Measurements from ENCODE around the gene CDH9.

Gene CDH9

GRCh38 chr5:27034565-27034964 is 3.8 kb downstream of the CDH9 start:
- TF ChIP-seq CTCF (conservative IDR thresholded peaks at IDR 0.05) = no peak
- no peak for TF ChIP-seq ZFX (IDR thresholded peaks at IDR 0.05)
- H3K27ac ChIP-seq = no peak overlapping the region

- no peak overlapping the region for H3K27ac ChIP-seq
- no peak for TF ChIP-seq CTCF (conservative IDR thresholded peaks at IDR 0.05)
- TF ChIP-seq ZFX (IDR thresholded peaks at IDR 0.05) = no peak
Observed at GRCh38 chr5:27026801-27027200, 11.6 kb downstream of the CDH9 start.

- TF ChIP-seq CTCF (conservative IDR thresholded peaks at IDR 0.05) (no peak), ZFX (IDR thresholded peaks at IDR 0.05) (no peak)
- H3K27ac ChIP-seq = no peak overlapping the region
Observed at GRCh38 chr5:27026063-27026462, 12.3 kb downstream of the CDH9 start.

- TF ChIP-seq CTCF (conservative IDR thresholded peaks at IDR 0.05) (no peak; the same call in 1 of the 2 replicates), ZFX (IDR thresholded peaks at IDR 0.05) (no peak)
- H3K27ac ChIP-seq = no peak overlapping the region
Observed at GRCh38 chr5:27021471-27021870, 16.9 kb downstream of the CDH9 start.

- no peak overlapping the region for H3K27ac ChIP-seq
- TF ChIP-seq CTCF (conservative IDR thresholded peaks at IDR 0.05) = peak; percentile 70
- no peak for TF ChIP-seq ZFX (IDR thresholded peaks at IDR 0.05)
Observed at GRCh38 chr5:27020973-27021372, 17.4 kb downstream of the CDH9 start.

- H3K27ac ChIP-seq = no peak overlapping the region
- TF ChIP-seq ZFX (IDR thresholded peaks at IDR 0.05) (no peak), CTCF (conservative IDR thresholded peaks at IDR 0.05) (no peak)
Observed at GRCh38 chr5:27015758-27016157, 22.6 kb downstream of the CDH9 start.

- TF ChIP-seq CTCF (conservative IDR thresholded peaks at IDR 0.05) = no peak
- no peak for TF ChIP-seq ZFX (IDR thresholded peaks at IDR 0.05)
- H3K27ac ChIP-seq = no peak overlapping the region
Observed at GRCh38 chr5:27011274-27011673, 27.1 kb downstream of the CDH9 start.

Data from C4-2B (cell line).